GM19463 (cell line): ENCODE results near the gene CEP170B.
"Not testable (repeated sequence)": the region's sequence is repeated elsewhere in the genome, so short reads cannot be mapped to it uniquely, and the experiment has no call there.

ENCODE experiments used
- ATAC-seq: cut with Tn5 transposase; IDR thresholded peaks from one replicate; pipeline ENCODE4 v1.9.1; 2021; ENCODE audit warnings: mild to moderate bottlenecking, moderate library complexity; ENCODE audit not compliant: unreplicated experiment

The CEP170B gene

GRCh38 chr14:104888489-104889374 is 23.7 kb downstream of the CEP170B start:
- ATAC-seq, result no peak

- ATAC-seq, result no peak
These were observed 24.3 kb downstream of the CEP170B start for GRCh38 chr14:104889375-104889757.

- not testable (repeated sequence) for ATAC-seq
These were observed 25.2 kb downstream of the CEP170B start for GRCh38 chr14:104890292-104890691.

- no peak for ATAC-seq
These were observed 26.1 kb downstream of the CEP170B start for GRCh38 chr14:104891121-104891551.

GRCh38 chr14:104891664-104892530 is 26.8 kb downstream of the CEP170B start:
- ATAC-seq, result no peak

- no peak for ATAC-seq
These were observed 27.7 kb downstream of the CEP170B start for GRCh38 chr14:104892531-104893434.

- ATAC-seq, result no peak
These were observed 28.6 kb downstream of the CEP170B start for GRCh38 chr14:104893435-104894207.

GRCh38 chr14:104894331-104895206 is 29.5 kb downstream of the CEP170B start:
- ATAC-seq, result no peak

GRCh38 chr14:104895207-104895785 is 30.2 kb downstream of the CEP170B start:
- ATAC-seq, result no peak

- no peak for ATAC-seq
These were observed 31.0 kb downstream of the CEP170B start for GRCh38 chr14:104895786-104896661.

- no peak for ATAC-seq
These were observed 32.5 kb downstream of the CEP170B start for GRCh38 chr14:104897330-104898194.

GRCh38 chr14:104898195-104898558 is 33.1 kb downstream of the CEP170B start:
- no peak for ATAC-seq

- no peak for ATAC-seq
These were observed 33.9 kb downstream of the CEP170B start for GRCh38 chr14:104898870-104899510.

GRCh38 chr14:104899781-104900180 is 34.7 kb downstream of the CEP170B start:
- ATAC-seq, result no peak

- no peak for ATAC-seq
These were observed 35.8 kb downstream of the CEP170B start for GRCh38 chr14:104900639-104901512.
